ENCODE data around the gene ABAT.

ABAT gene

GRCh38 chr16:8642146-8642545 is 32.3 kb upstream of the ABAT start:
- Histone ChIP-seq H3K4me2 (ENCODE audit: low read length) (no peak overlapping the region), H3K4me1 (ENCODE audit: insufficient read depth, low read length, severe bottlenecking) (peaks cover 11% of the 10 kb centered on the region), H3K27me3 (ENCODE audit: insufficient read depth, low read length) (no peaks in the 10 kb centered on the region), H3K79me2 (ENCODE audit: insufficient read depth, low read length) (no peaks in the 10 kb centered on the region), H3K27ac (ENCODE audit: low read depth, low read length, poor library complexity, severe bottlenecking) (peak overlapping the region; percentile 88), H3F3A (ENCODE audit: insufficient read depth, low read length) (no peaks in the 10 kb centered on the region), H4K20me1 (ENCODE audit: insufficient read depth, low read length) (no peaks in the 10 kb centered on the region), H3K4me3 (ENCODE audit: low read depth, low read length, poor library complexity, severe bottlenecking) (no peak overlapping the region), H2AFZ (ENCODE audit: low read length) (no peak overlapping the region), H3K9ac (ENCODE audit: low read length) (no peak overlapping the region), H3K9me3 (ENCODE audit: low read length) (no peaks in the 10 kb centered on the region), H3K9me2 (ENCODE audit: low read depth, low read length) (no peaks in the 10 kb centered on the region), H3K36me3 (ENCODE audit: insufficient read depth, low read length) (peaks cover 87% of the 10 kb centered on the region)
- TF ChIP-seq CTCF (IDR thresholded peaks at IDR 0.05; ENCODE audit: low read length) (no peak), EZH2 (IDR thresholded peaks at IDR 0.05; ENCODE audit: borderline replicate concordance, low read length) (no peak)

DNA sequence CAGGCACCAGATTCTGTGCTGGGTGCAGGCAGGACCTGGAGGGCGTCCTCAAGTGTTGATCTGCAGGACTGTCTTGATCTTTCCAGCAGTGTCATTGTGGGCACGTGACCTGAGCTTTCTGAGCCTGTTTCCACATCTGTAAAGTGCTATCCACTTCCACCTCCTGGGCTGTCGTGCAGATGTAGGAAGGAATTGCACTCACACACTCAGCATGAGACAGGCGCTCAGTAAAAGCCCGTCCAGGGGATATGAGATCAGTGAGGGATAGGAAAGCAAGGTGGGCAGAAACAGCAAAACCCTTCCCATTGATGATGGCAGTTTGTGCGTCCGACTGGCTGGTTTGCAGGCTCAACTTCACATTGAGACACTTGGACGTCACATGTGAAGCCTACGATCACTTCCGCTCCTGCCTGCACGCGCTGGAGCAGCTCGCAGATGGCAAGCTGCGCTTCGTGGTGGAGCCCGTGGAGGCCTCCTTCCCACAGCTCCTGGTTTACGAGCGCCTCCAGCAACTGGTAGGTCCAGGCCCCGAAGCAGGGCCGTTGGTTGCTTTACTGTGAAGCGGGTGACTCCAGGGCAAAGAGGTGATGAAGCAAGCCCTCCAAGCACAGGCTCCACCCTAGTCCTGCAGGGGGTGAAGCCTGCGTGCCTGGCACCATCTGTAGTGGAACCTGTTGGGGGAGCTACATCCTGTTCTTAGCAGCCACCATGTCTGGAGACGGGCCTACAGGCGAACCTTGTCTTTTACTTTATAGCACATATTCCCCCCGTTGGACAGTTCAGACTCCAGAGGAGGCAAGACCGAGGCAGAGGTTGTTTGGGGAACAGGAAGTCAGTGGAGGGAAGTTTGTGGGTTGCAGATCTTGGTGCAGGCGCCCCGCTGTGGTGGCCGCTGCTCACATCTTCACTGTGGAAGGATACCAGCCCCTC is 29.9 kb upstream of the ABAT start:
- Histone ChIP-seq H4K20me1 (ENCODE audit: insufficient read depth, low read length) (no peaks in the 10 kb centered on the region), H3K4me2 (ENCODE audit: low read length) (no peak overlapping the region), H2AFZ (ENCODE audit: low read length) (no peak overlapping the region), H3K27me3 (ENCODE audit: insufficient read depth, low read length) (no peaks in the 10 kb centered on the region), H3K9me2 (ENCODE audit: low read depth, low read length) (no peaks in the 10 kb centered on the region), H3K9ac (ENCODE audit: low read length) (no peak overlapping the region), H3K4me3 (ENCODE audit: low read depth, low read length, poor library complexity, severe bottlenecking) (no peak overlapping the region), H3K36me3 (ENCODE audit: insufficient read depth, low read length) (peaks cover 85% of the 10 kb centered on the region), H3F3A (ENCODE audit: insufficient read depth, low read length) (no peaks in the 10 kb centered on the region), H3K4me1 (ENCODE audit: insufficient read depth, low read length, severe bottlenecking) (peaks cover 11% of the 10 kb centered on the region), H3K27ac (ENCODE audit: low read depth, low read length, poor library complexity, severe bottlenecking) (no peak overlapping the region), H3K9me3 (ENCODE audit: low read length) (no peaks in the 10 kb centered on the region), H3K79me2 (ENCODE audit: insufficient read depth, low read length) (no peaks in the 10 kb centered on the region)
- no peak for TF ChIP-seq EZH2 (IDR thresholded peaks at IDR 0.05; ENCODE audit: borderline replicate concordance, low read length)
- peak; percentile 42; the same call in 1 of the 2 replicates for TF ChIP-seq CTCF (IDR thresholded peaks at IDR 0.05; ENCODE audit: low read length)

- Histone ChIP-seq H3K9me3 (ENCODE audit: low read length) (no peaks in the 10 kb centered on the region), H3K9me2 (ENCODE audit: low read depth, low read length) (no peaks in the 10 kb centered on the region), H3K36me3 (ENCODE audit: insufficient read depth, low read length) (peaks cover 79% of the 10 kb centered on the region), H2AFZ (ENCODE audit: low read length) (no peak overlapping the region), H3K27ac (ENCODE audit: low read depth, low read length, poor library complexity, severe bottlenecking) (no peak overlapping the region), H3K4me2 (ENCODE audit: low read length) (no peak overlapping the region), H3K9ac (ENCODE audit: low read length) (no peak overlapping the region), H3F3A (ENCODE audit: insufficient read depth, low read length) (no peaks in the 10 kb centered on the region), H3K4me1 (ENCODE audit: insufficient read depth, low read length, severe bottlenecking) (peaks cover 11% of the 10 kb centered on the region), H3K27me3 (ENCODE audit: insufficient read depth, low read length) (no peaks in the 10 kb centered on the region), H3K4me3 (ENCODE audit: low read depth, low read length, poor library complexity, severe bottlenecking) (no peak overlapping the region), H4K20me1 (ENCODE audit: insufficient read depth, low read length) (no peaks in the 10 kb centered on the region), H3K79me2 (ENCODE audit: insufficient read depth, low read length) (no peaks in the 10 kb centered on the region)
- TF ChIP-seq EZH2 (IDR thresholded peaks at IDR 0.05; ENCODE audit: borderline replicate concordance, low read length) (no peak), CTCF (IDR thresholded peaks at IDR 0.05; ENCODE audit: low read length) (no peak)
These were observed 29.3 kb upstream of the ABAT start for GRCh38 chr16:8645141-8645521.

Data from OCI-LY1 (cell line).